SK-N-MC (cell line): ENCODE measurements around the gene COL18A1.

Source experiments
- DNase-seq: peaks from one replicate; pipeline ENCODE4 v3.0.0-alpha.2; 2011; ENCODE audit warnings: low read depth, low spot score
- H3K27ac ChIP-seq: fragments of 200-600 bp; sonication (generic); 2 replicates; pipeline ENCODE4 v1.5.1; 2016; ENCODE audit warnings: mixed run types
- H3K36me3 ChIP-seq: fragments of 200-600 bp; sonication (generic); 2 replicates; pipeline ENCODE4 v1.6.1; 2017; ENCODE audit warnings: antibody characterized with exemption, low read length, mixed read lengths; ENCODE audit not compliant: insufficient read depth
- H3K4me3 ChIP-seq: fragments of 200-600 bp; sonication (generic); 2 replicates; pipeline ENCODE4 v1.5.1; 2016
- H3K9ac ChIP-seq: fragments of 200-600 bp; sonication (generic); 2 replicates; pipeline ENCODE4 v1.8.0; 2017; ENCODE audit warnings: mixed run types, mixed read lengths; ENCODE audit not compliant: insufficient read length
- H3K9me3 ChIP-seq: fragments of 200-600 bp; sonication (generic); 2 replicates; pipeline ENCODE4 v1.6.1; 2017; ENCODE audit warnings: low read depth, mild to moderate bottlenecking, antibody characterized with exemption, low read length, moderate library complexity, mixed read lengths
- EZH2 ChIP-seq: fragments of 200-600 bp; sonication (generic); IDR thresholded peaks from one replicate; pipeline ENCODE4 v1.6.1; 2017; ENCODE audit warnings: antibody characterized with exemption
- FOXP2 ChIP-seq: optimal IDR thresholded peaks from 2 replicates; pipeline ENCODE3; 2011; ENCODE audit warnings: mild to moderate bottlenecking, moderate library complexity; ENCODE audit not compliant: insufficient read depth; ENCODE audit errors: extremely low read length, control extremely low read depth
- POLR2AphosphoS5 ChIP-seq: IDR thresholded peaks from 2 replicates; pipeline ENCODE4 v1.6.1; 2012; ENCODE audit warnings: mild to moderate bottlenecking, low read depth, low read length, borderline replicate concordance

COL18A1 gene

GRCh38 chr21:45465105-45465504 is 60.1 kb downstream of the COL18A1 start:
- no peak for DNase-seq

GRCh38 chr21:45465611-45466329 is 60.8 kb downstream of the COL18A1 start:
- DNase-seq: no peak
- Histone ChIP-seq H3K4me3 (no peak overlapping the region), H3K36me3 (peaks cover 3% of the 10 kb centered on the region; the same call in 1 of the 2 replicates), H3K9me3 (no peaks in the 10 kb centered on the region; the same call in 1 of the 2 replicates), H3K27ac (no peak overlapping the region), H3K9ac (no peak overlapping the region)
- TF ChIP-seq POLR2AphosphoS5: no peak
- TF ChIP-seq FOXP2: no peak
- no peak for TF ChIP-seq EZH2

More at GRCh38 chr21:45465105-45465504, 60.1 kb downstream of the COL18A1 start:
- H3K4me3 ChIP-seq: no peak overlapping the region
- no peaks in the 10 kb centered on the region; the same call in 1 of the 2 replicates for H3K9me3 ChIP-seq
- H3K9ac ChIP-seq: no peak overlapping the region
- H3K27ac ChIP-seq: no peak overlapping the region
- H3K36me3 ChIP-seq: peaks cover 3% of the 10 kb centered on the region; the same call in 1 of the 2 replicates
- TF ChIP-seq EZH2 (no peak), POLR2AphosphoS5 (no peak), FOXP2 (no peak)

GRCh38 chr21:45466330-45467220 is 61.6 kb downstream of the COL18A1 start:
- H3K9ac ChIP-seq: no peak overlapping the region
- no peaks in the 10 kb centered on the region; the same call in 1 of the 2 replicates for H3K9me3 ChIP-seq
- no peak for DNase-seq
- no peak for TF ChIP-seq EZH2
- TF ChIP-seq POLR2AphosphoS5: no peak
- no peak for TF ChIP-seq FOXP2
- no peaks in the 10 kb centered on the region; the same call in 1 of the 2 replicates for H3K36me3 ChIP-seq
- no peak overlapping the region for H3K27ac ChIP-seq
- no peak overlapping the region for H3K4me3 ChIP-seq

GRCh38 chr21:45467221-45467779 is 62.3 kb downstream of the COL18A1 start:
- H3K36me3 ChIP-seq: no peaks in the 10 kb centered on the region
- no peak overlapping the region for H3K27ac ChIP-seq
- H3K9me3 ChIP-seq: no peaks in the 10 kb centered on the region; the same call in 1 of the 2 replicates
- no peak overlapping the region for H3K4me3 ChIP-seq
- H3K9ac ChIP-seq: no peak overlapping the region
- no peak for DNase-seq
- no peak for TF ChIP-seq FOXP2
- TF ChIP-seq POLR2AphosphoS5: no peak
- no peak for TF ChIP-seq EZH2

- TF ChIP-seq EZH2 (no peak), POLR2AphosphoS5 (no peak), FOXP2 (no peak)
- no peak overlapping the region for H3K27ac ChIP-seq
- no peak overlapping the region for H3K4me3 ChIP-seq
- H3K9me3 ChIP-seq: no peaks in the 10 kb centered on the region
- H3K9ac ChIP-seq: no peak overlapping the region
- no peaks in the 10 kb centered on the region for H3K36me3 ChIP-seq
- no peak for DNase-seq
These were observed 63.3 kb downstream of the COL18A1 start for GRCh38 chr21:45468051-45468970.

GRCh38 chr21:45468971-45469272 is 64.0 kb downstream of the COL18A1 start:
- Histone ChIP-seq H3K9ac (no peak overlapping the region), H3K9me3 (no peaks in the 10 kb centered on the region), H3K4me3 (no peak overlapping the region), H3K27ac (no peak overlapping the region), H3K36me3 (no peaks in the 10 kb centered on the region)
- DNase-seq: no peak
- TF ChIP-seq EZH2 (no peak), POLR2AphosphoS5 (no peak)

GRCh38 chr21:45469273-45470086 is 64.5 kb downstream of the COL18A1 start:
- no peaks in the 10 kb centered on the region for H3K36me3 ChIP-seq
- DNase-seq: no peak
- TF ChIP-seq EZH2 (no peak), POLR2AphosphoS5 (no peak), FOXP2 (no peak)
- H3K9ac ChIP-seq: no peak overlapping the region
- H3K27ac ChIP-seq: peak overlapping the region; percentile 40; the same call in 1 of the 2 replicates
- no peak overlapping the region for H3K4me3 ChIP-seq
- H3K9me3 ChIP-seq: no peaks in the 10 kb centered on the region

- Histone ChIP-seq H3K4me3 (no peak overlapping the region), H3K36me3 (no peaks in the 10 kb centered on the region), H3K27ac (peak overlapping the region; percentile 40; the same call in 1 of the 2 replicates), H3K9ac (no peak overlapping the region), H3K9me3 (no peaks in the 10 kb centered on the region)
- DNase-seq: no peak
- TF ChIP-seq FOXP2: no peak
- TF ChIP-seq EZH2: no peak
- no peak for TF ChIP-seq POLR2AphosphoS5
These were observed 65.1 kb downstream of the COL18A1 start for GRCh38 chr21:45470087-45470515.
